ENCODE data around the gene SLC12A4.

Gene SLC12A4

DNA sequence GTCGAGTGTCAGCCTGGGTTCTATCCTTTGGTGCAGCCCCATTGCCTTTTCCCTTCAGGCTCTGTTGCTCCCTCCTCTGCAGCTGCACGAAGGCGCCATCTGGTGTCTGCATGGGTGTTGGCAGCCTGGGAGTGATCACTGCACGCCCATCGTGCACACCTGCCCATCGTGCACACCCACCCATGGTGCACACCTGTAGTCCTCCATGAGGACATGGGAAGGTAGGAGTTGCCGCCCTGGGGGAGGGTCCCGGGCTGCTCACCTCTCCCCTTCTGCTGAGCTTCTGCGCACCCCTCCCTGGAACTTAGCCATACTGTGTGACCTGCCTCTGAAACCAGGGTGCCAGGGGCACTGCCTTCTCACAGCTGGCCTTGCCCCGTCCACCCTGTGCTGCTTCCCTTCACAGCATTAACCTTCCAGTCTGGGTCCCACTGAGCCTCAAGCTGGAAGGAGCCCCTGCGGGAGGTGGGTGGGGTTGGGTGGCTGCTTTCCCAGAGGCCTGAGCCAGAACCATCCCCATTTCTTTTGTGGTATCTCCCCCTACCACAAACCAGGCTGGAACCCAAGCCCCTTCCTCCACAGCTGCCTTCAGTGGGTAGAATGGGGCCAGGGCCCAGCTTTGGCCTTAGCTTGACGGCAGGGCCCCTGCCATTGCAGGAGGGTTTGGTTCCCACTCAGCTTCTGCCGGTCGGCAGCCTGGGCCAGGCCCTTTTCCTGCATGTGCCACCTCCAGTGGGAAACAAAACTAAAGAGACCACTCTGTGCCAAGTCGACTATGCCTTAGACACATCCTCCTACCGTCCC, 39.7 kb downstream of the SLC12A4 start:
- DNase-seq, result peak; percentile 80
- peaks cover 4% of the 10 kb centered on the region for H3K36me3 ChIP-seq
- no peaks in the 10 kb centered on the region for H3K9me3 ChIP-seq (ENCODE audit: severe bottlenecking)
- TF ChIP-seq, protein P1, sequence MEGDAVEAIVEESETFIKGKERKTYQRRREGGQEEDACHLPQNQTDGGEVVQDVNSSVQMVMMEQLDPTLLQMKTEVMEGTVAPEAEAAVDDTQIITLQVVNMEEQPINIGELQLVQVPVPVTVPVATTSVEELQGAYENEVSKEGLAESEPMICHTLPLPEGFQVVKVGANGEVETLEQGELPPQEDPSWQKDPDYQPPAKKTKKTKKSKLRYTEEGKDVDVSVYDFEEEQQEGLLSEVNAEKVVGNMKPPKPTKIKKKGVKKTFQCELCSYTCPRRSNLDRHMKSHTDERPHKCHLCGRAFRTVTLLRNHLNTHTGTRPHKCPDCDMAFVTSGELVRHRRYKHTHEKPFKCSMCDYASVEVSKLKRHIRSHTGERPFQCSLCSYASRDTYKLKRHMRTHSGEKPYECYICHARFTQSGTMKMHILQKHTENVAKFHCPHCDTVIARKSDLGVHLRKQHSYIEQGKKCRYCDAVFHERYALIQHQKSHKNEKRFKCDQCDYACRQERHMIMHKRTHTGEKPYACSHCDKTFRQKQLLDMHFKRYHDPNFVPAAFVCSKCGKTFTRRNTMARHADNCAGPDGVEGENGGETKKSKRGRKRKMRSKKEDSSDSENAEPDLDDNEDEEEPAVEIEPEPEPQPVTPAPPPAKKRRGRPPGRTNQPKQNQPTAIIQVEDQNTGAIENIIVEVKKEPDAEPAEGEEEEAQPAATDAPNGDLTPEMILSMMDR (IDR thresholded peaks at IDR 0.05; ENCODE audit: low read depth, low read length), result peak; percentile 99
- no peak overlapping the region for H3K27ac ChIP-seq
- no peaks in the 10 kb centered on the region for H3K27me3 ChIP-seq (ENCODE audit: insufficient read depth, low read depth, severe bottlenecking)
- H3K4me3 ChIP-seq (ENCODE audit: low read depth, low read length), result no peak overlapping the region

DNA sequence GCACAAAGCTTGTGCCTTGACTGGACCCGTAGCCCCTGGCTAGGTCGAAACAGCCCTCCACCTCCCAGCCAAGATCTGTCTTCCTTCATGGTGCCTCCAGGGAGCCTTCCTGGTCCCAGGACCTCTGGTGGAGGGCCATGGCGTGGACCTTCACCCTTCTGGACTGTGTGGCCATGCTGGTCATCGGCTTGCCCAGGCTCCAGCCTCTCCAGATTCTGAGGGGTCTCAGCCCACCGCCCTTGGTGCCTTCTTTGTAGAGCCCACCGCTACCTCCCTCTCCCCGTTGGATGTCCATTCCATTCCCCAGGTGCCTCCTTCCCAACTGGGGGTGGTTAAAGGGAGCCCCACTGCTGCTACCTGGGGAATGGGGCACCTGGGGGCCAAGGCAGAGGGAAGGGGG, 40.3 kb downstream of the SLC12A4 start:
- H3K9me3 ChIP-seq (ENCODE audit: severe bottlenecking), result no peaks in the 10 kb centered on the region
- H3K27me3 ChIP-seq (ENCODE audit: insufficient read depth, low read depth, severe bottlenecking), result no peaks in the 10 kb centered on the region
- H3K27ac ChIP-seq, result no peak overlapping the region
- no peak for DNase-seq
- peaks cover 4% of the 10 kb centered on the region for H3K36me3 ChIP-seq
- TF ChIP-seq, protein P1 (IDR thresholded peaks at IDR 0.05; ENCODE audit: low read depth, low read length), result no peak
- no peak overlapping the region for H3K4me3 ChIP-seq (ENCODE audit: low read depth, low read length)

DNA sequence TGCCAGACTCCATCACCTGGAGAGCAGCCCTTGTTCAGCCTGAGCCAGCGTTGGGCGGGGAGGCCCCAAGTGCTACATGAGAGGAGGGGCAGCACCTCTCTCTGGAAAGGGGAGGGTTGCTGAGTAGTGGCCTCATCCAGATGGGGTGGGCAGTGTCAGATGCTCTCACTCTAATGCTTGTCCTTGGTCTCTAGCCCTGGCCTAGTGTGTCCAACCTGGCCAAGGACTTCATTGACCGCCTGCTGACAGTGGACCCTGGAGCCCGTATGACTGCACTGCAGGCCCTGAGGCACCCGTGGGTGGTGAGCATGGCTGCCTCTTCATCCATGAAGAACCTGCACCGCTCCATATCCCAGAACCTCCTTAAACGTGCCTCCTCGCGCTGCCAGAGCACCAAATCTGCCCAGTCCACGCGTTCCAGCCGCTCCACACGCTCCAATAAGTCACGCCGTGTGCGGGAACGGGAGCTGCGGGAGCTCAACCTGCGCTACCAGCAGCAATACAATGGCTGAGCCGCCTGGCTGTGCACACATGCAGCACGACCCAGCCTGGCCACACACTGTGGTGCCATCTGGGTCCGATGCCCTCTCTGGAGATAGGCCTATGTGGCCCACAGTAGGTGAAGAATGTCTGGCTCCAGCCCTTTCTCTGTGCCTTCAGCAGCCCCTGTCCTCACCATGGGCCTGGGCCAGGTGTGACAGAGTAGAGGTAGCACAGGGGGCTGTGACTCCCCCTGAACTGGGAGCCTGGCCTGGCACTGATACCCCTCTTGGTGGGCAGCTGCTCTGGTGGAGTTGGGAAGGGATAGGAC, 41.1 kb downstream of the SLC12A4 start:
- H3K4me3 ChIP-seq (ENCODE audit: low read depth, low read length), result no peak overlapping the region
- TF ChIP-seq, protein P1 (IDR thresholded peaks at IDR 0.05; ENCODE audit: low read depth, low read length), result no peak
- H3K27me3 ChIP-seq (ENCODE audit: insufficient read depth, low read depth, severe bottlenecking), result no peaks in the 10 kb centered on the region
- H3K9me3 ChIP-seq (ENCODE audit: severe bottlenecking), result no peaks in the 10 kb centered on the region
- no peak overlapping the region for H3K27ac ChIP-seq
- peaks cover 4% of the 10 kb centered on the region for H3K36me3 ChIP-seq
- DNase-seq, result no peak

DNA sequence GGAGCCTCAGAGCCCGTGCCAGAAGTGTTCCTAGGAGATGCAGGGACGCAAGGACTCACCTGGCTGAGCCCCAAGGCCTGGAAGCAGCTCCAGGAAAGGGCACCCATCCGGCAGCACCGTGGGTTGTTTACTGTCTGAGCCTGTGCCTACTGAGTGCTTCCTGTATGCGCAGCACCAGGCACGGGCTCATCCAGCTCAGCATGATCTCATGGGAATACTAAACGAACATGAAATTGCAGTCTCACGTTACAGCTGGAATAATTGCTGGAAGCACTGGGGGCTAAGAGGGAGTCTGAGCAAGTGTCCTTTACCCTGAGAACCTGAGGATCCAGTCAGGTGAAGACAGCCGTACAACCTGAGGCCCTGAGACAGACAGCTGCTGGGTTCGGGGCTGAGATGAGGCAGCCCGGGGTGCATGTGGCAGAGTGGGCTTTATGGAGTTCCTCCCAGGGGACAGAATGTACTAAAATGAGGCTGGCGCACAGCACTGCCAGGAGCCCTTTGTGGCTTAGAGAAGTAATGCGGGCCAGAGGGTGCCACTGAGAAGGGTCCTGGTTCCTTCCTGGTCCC, 42.2 kb downstream of the SLC12A4 start:
- Histone ChIP-seq H3K36me3 (peaks cover 4% of the 10 kb centered on the region), H3K27me3 (ENCODE audit: insufficient read depth, low read depth, severe bottlenecking) (no peaks in the 10 kb centered on the region)
- no peak for DNase-seq

DNA sequence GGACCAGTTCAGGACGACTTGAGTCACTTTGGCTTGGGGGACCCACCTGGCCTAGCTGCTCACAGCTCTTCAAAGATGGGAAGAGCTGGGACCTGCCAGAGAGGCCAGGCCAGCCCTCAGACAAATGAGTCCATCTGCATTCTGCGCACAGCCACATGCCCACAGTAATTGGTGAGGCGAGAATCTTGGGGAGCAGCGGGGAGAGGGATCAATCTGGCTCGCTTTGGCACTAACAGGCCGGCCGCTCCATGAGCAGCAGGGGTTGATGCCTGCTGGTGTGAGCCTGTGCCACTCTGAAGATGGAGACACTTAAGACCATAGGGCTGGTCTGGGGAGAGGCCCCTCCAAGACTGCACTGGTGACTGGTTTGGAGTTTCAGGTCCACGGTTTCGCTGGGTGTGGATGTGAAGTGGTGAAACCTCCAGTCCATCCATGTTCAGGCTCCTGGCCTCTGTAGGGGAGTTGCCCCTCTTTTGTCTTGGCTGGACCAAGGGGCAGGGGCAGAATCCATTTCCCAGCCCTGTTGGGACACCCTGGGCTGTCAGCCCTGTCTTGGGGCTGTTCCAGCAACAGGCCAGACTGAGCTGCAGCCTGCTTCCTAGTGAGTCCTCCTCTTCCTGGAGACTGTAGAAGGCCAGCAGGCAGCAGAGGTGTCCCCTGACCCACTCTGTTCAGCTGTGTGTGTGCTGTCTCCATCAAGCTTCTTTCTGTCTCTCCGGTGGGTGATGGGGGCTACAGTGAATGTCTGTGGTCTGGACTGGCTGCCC, 44.1 kb downstream of the SLC12A4 start:
- no peaks in the 10 kb centered on the region for H3K9me3 ChIP-seq (ENCODE audit: severe bottlenecking)
- no peak overlapping the region for H3K27ac ChIP-seq
- peaks cover 4% of the 10 kb centered on the region for H3K36me3 ChIP-seq
- no peak for DNase-seq
- no peak overlapping the region for H3K4me3 ChIP-seq (ENCODE audit: low read depth, low read length)
- no peaks in the 10 kb centered on the region for H3K27me3 ChIP-seq (ENCODE audit: insufficient read depth, low read depth, severe bottlenecking)
- TF ChIP-seq, protein P1 (IDR thresholded peaks at IDR 0.05; ENCODE audit: low read depth, low read length), result no peak

More for the DNA sequence above, 42.2 kb downstream of the SLC12A4 start:
- Histone ChIP-seq H3K9me3 (ENCODE audit: severe bottlenecking) (no peaks in the 10 kb centered on the region), H3K4me3 (ENCODE audit: low read depth, low read length) (no peak overlapping the region), H3K27ac (peak overlapping the region; percentile 22; the same call in 1 of the 2 replicates)
- TF ChIP-seq, protein P1 (IDR thresholded peaks at IDR 0.05; ENCODE audit: low read depth, low read length), result 0 out of 2 replicates have a peak, but pooled peaks have one; percentile 19

Measured in WERI-Rb-1 (cell line).